SIG-M5 treated with dmso at 0.1 percent for 504 hours (cell line): Measurements from ENCODE around the gene BRSK2.

Experiments
- DNase-seq: peaks from one replicate; lab custom pipeline; 2025; ENCODE audit not compliant: unreplicated experiment; lab: John Stamatoyannopoulos, UW

The BRSK2 gene

DNA sequence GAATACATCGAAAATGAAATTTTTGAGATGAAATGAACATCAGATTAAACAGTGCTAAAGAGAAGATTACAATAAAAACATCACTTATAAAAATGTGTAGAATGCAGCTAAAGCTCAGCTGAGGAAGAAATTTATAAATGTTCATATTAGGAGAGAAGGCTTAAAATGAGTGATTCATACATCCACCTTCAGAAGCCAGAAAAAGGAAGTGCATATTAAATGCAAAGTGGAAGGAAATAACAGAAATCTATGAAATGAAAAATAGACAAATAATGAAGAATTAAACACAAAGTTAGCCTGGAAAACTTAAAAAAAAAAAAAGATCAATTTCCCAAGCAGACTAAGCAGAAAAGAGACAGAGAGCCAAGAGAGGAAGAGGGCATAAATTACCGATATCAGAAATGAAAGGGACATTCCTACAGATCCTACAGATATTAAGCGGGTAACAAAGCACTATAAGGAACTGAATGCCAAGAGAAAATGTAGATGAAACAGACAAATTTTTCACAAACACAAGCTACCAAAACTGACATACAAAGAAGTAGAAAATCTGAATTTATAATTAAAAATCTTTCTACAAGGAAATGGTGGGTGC lies 104.0 kb downstream of the BRSK2 start:
- no peak for DNase-seq

DNA sequence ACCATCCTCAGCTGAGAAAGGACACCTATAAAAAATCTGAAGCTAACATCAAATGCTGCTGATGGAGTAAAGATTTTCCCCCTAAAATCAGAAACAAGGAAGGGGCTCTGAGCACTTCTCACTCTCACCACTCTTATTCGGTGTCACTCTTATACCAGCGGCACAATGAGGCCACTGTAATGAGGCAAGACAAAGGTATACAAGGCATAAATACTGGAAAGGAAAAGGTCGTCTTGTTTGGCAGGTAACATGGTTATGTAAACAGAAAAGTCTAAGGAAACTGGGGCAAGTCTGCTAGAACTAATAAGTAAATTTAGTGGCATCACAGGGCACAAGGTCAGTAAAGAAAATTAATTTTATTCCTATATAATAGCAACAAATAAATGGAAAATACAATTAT lies 104.9 kb downstream of the BRSK2 start:
- DNase-seq: peak; percentile 4

DNA sequence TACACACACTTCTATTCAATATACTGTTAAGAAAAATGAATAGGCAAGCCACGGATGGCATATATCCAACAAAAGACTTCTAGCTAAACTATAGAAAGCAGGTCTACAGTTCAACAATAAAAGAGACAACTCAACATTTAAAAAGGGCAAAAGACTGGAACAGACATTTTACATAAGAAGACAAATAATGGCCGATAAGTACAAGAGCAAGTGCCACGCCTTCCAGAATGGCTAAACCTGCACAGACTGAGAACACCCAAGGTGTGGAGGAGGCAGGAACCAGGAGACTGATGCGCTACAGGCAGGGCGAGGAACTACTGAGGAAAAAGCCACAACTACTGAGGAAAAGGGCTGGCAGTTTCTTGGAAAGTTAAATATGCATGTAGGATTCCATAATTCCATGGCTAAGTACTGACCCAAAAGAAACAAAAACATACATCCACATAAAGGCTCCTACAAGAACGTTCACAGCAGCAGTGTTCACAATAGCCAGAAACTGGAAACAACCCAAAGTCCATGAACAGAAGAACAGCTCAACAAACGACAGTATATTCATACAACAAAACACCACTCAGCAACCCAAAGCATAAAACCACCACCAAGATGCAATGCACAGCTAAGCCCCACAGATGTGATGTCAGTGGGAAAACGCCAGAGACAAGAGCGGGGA lies 106.5 kb downstream of the BRSK2 start:
- no peak for DNase-seq

DNA sequence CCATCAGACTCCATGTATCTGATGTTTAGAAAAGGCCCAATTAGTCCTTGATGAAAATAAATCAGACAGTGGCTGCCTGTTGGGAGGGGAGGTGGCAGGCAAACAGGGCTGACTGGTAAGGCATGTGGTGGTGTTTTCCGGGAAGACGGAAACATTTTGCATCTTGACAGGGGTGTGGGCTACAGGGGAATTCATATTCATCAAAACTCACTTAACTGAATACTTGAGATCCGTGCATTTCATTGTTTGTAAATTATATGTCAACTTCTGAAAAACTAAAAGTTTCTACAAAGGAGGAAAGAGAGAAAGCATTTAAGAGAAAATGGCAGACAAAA lies 107.0 kb downstream of the BRSK2 start:
- DNase-seq: no peak

DNA sequence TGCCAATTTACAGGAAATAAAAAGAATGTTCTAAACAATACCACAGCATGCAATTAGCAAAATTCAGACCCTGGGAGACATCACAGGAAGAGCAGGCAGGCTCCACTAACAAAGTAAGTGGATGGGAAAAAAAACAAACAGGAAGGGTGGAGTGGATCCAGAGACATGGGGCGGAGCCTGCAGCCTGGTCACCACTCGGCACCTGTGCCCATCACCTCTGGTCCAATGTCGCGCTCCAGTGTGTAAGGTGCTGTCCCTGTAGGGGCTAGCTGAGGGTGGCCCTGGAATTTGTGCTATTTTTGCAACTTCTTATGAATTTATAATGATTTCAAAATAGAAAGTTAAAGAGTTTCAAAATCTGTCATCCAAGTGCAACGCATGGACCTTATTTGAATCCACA lies 107.9 kb downstream of the BRSK2 start:
- DNase-seq: no peak

DNA sequence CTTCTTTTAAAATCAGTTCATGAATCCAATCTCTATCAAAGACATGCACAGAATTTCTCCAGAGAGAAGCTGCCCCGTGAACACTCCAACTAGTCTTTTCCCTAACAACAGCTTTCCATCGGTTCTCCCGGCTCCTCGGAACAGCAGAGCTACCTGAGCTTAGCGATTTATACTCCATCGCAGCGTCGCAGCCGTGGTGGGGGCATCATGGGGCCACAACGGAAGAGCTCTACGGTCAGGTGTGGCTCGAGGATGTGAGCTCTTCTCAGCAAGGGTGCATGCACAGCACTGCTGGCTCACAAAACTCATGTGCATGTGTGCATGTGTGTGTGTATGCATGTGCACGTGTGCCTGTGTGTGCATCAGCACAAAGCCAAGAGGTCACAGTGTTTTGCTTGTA lies 108.5 kb downstream of the BRSK2 start:
- no peak for DNase-seq

DNA sequence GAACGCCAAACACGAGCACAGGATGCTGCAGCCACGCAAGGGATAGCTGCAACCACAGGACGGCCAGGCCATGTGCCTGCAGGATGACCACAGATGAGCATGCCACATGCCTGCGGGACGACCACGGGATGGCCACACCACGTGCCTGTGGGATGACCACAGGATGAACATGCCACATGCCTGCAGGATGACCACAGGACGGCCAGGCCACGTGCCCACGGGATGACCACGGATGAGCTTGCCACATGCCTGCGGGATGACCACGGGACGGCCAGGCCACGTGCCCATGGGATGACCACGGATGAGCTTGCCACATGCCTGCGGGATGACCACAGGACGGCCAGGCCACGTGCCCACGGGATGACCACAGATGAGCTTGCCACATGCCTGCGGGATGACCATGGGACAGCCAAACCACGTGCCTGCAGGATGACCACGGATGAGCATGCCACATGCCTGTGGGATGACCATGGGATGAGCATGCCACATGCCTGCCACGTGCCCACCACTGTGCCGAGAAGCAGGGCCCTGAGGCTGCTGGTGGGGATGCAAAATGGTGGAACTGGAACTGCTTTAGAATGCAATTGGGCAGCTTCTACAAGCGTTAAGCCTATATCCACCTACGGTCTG lies 109.6 kb downstream of the BRSK2 start:
- DNase-seq: no peak

DNA sequence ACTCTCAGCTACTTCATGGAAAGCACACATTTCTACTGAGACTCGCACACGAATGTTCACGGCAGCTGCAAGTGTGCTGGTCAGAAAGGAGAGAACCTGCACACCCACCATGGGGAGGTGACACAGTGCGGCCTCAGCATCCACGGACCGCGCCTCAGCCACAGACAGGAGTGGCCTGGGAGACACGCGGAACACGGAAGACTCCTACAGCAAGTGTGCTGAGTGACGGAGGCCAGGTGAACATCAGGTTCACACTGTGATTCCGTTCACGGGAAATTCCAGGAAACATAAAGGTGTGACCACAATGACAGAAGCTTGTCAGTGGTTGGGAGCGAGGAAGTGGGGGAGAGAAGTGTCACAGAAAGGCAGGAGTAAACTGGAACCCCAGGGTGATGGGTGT lies 110.2 kb downstream of the BRSK2 start:
- DNase-seq: no peak

DNA sequence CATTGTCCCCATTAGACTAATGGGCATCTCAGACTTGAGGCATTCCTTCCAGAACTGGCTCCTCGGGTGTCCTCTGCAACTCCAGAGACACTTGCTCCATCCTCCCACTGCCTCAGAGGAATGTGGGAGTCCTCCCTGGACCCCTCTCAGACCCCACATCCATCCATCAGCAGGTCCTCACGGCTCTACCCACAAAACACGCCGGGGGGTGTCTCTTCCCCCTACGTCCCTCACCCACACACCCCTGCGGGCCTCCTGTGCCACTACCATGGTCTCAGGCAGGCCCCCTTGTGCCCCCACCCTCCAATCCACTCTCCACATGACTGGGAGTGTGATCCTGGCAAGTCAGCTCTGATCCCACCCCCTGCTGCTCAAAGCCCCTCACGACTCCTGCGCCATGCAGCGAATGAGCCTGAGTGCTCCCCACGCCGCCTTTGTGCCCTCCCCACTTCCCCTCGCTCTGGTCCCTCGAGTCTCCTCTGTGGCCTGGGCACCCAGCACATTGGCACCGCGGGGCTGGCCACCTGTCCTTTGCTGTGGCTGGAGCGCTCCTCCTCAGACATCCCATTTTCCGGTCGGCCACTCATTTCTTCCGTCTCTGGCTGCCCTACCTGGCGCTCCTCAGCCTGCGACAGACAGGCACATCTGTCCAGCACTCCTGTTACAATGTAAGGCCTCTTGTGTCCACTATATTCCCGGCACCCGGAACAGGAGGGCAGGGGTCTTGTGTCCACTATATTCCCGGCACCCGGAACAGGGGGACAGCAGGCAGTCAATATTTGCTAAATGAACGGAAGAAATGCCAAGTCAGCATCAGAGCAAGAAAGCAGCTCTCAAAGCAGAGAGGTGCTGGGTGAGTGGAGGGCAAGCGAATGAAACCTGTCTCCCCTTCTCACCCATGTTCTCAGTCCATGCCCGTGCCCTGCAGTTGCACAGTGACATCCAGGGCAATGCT lies 111.0 kb downstream of the BRSK2 start:
- no peak for DNase-seq

DNA sequence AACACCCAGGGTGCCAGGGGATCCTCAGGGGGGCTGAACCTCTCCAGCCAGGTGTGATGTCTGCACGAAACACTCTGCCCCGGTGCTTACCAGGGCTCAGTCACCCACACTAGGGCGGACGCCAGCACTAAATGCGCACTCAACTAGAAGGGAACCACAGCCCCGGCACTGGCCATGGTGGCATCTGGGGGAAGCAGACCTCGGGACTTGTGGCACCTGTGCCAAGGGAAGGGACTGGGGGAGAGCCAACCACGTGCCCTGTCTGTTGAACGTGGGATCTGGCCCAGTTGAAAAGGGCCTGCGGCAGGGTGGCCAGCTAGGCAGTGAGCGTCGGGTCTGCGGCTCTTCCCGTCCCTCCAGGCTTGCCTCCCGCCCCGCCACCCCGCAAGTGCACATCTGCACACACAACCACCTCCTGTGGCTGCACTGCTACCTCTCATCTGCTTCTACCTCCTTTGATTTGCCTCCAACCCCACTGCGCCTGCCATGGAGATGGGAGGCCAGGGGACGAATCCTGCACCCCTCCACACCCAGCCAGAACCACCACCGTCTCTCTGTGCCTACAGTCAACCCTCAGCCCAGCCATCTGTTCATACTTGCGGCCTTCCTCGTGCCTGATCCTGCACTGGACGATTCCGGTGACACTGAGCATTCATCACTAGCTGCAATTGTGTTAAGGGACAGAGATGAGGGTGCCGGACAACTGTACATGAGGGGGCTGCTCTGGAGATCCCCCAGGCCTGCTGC lies 111.9 kb downstream of the BRSK2 start:
- no peak for DNase-seq

DNA sequence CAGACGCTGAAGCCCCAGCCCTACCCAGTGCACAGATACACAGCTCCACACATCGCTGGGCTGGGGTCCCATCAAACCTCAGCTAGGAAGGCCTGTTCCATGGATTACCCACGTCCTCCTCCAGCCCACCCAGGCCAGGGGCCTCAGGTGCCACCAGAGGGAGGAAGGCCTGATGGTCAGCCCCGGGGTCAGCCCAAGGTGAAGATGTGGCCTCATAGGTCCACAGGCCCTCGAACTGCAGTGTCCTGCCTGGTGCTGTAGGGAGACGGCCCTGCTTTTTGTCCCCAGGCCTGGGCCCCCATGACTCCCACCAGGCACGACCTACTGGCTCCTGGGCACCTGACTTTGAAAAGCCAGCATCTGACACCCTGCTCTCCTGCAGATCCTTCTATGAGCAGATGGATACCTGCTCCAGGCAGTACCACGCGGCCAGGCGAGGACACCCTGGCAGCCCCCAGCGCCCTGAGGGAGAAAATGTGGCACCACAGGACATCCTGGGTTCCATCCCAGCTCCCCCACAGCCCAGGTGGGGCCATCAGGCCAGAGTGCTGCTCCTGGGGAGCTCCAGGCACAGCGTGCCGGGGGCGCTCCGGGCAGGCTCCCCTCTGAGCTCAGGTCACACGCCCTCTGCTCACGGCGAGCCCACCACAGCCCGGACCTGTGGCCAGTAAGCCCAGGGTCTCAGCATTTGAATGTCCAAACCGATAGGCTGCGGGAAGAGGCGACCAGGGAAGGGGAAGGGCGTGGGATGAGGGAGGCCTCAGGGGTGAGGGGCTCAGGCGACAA lies 112.6 kb downstream of the BRSK2 start:
- DNase-seq: no peak

DNA sequence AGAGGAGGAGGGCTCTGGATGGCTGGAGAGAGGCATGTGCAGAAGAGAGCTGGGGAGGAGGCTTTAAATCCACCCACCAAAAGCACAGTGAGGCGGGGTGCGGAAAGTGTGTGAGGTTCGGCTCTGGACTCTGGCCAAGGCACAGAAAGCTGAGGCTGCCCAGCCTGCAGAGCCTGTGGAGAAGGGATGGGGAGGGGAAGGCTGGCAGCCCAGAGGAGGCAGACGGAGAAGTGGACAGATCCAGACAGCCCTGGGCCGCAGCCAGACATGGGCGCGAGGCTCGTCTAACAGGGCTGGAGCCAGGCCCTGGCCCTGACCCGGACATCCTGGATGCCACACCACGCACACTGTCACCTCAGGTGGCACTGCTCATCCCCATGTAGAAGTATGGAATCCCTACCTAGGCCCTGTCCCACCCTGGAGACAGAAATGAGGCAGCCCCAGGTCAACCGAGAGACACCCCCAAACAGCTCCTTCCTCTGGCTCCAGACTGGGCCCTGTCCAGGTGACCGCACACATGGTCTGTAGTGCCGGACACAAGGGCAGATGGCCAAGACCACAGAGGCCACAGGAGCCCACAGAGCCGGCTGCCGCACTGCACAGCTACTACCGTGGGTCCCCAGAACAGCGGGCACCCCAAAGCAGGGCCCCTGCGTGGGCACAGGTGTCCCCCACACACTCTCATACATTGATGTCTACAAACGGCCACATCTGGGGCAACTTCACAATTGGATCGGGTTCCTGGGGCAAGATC lies 113.4 kb downstream of the BRSK2 start:
- DNase-seq: no peak

DNA sequence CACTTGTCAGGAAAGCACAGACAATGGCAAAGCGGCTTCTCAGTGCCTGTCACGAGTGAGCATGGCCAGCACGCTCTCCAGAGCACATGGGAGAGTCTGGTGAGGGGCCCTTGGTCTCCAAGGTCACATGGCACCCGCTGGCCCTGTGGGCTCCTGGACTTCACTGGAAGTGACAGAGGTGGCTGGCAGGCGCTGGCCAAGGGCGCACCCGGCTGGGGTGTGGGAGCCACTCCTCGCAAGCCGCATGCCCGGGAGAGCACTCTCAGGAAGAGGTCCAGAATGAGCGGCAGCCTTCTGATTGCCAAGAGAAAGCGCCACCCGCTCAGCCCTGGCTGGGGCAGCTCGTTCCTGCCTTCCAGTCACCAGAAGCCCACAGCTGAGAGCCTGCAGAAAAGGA lies 114.0 kb downstream of the BRSK2 start:
- no peak for DNase-seq

DNA sequence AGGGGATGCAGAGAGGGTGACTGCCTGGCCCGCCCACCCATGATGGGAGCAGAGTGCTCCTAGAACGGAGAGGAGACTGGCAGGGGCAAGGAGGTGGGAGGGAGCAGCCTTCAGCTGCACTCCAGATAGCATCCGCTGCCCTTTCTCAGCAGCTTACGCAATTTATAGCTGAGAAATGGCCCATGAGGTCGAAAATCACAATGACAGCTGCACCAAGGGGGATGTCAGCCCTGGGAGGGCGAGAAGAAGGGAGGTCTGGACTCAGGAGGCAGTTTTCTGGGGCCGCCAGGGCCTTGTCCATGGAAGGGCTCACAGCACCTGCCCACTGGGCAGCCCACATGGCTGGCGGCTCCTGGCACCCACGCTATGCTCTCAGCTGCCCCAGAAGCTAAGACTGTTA lies 114.4 kb downstream of the BRSK2 start:
- no peak for DNase-seq

DNA sequence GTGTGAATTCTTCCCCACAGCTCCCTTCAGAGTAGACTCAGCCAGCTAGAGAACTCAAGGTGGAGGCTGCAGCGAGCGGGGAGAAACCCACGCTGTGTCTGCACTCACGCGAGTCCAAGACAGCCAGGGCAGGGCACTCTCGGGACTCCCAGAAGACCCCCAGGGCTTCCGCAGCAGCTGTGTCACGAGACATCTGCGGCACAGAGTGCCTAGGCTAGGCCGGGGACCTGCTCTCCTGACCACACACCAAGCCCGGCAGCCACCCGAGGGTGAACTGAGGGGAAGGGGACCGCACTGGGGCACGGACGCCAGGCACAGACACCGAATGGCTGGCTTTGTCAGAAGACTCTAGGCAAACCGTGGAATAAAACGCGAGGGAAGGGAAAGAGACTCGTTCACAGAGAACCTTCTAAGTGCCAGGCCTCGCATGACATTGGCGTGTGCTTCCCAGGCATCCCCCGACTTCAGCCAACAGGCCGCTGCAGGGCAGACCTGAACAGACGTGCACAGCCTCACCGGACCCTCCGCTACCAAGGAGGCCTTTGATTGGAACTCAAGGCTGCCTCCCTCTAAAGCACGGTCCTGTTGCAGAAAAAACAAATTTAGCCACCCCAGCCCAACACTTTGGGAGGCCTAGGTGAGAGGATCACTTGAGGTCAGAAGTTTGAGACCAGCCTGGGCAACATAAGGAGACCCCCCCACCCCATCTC lies 115.0 kb downstream of the BRSK2 start:
- DNase-seq: no peak

DNA sequence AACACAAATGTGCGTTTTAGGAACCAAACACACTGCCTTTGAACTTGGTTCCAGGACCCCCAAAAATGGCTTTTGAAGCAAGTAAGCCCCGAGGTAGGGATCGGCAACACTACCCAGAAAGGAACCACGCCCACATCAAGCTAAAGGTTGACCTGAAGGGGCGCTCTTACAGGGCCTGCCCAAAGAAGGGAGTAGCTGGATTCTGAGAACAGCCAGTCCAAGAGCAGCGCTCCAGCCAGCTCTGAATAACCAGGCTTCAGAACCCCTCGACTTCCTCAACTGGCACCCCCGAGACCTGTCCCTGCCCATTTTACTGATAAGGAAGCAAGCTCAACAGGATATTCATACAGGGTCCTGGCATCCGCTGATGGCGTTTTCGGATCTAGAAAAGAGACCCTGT lies 115.7 kb downstream of the BRSK2 start:
- DNase-seq: no peak

DNA sequence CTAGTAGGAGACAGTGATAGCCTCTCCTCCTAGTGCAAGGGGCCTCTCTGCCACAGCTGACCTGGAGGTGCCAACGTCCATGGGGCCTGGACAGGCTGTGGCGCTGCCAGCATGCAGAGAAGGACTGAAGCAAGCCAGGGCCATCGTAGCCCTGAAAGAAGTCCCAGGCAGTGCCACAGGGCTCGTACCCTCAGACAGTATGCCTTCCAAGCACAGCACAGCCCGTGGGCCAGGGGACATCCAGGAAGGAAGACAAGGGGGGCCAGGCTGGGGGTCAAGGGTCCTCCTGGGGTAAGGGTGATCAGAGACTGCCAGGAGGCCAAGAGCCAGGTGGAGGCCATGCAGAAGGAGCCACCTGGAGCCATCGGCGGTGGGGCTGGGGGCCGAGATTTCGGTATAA lies 117.2 kb downstream of the BRSK2 start:
- no peak for DNase-seq

DNA sequence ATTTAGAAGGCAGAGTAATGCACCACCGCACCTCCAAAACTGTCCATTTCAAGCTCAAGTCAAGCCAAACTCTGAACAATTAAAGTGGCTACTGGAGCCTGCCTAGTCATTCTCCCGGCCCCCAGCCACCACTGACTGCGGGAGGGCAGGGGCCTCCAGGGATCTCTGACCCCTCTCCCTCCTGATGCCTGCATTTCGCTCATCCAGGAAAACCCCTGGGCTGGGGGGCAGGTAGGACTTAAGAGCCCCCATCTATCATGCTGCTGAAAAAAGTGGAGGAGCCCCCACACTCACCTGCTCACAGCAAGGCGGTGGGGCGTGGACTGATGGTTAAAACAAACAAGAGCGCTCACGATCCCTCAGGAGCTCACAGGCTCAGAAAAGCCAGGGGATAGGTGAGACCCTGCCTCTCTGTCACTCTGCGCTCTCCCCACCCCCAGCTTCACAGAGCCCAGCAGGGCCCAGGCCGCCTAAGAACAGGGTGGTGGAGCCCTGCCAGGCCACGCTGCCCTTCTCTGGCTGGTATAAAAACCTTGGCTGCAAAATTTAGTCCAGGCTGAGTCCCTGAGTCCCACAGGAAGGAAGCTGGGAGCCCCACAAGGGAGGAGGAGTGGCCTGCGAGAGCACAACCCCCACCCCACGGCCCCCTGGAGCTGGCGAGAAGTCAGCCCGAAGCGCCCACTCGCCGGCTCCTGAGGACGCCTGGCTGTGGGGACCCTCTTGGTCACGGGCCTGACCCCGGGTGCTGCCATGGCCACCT lies 117.8 kb downstream of the BRSK2 start:
- no peak for DNase-seq
